T-helper 17 cell (primary cell): ENCODE measurements around the gene IGFBP7. TPM values are rescaled to one million over a fixed set of nuclear protein-coding genes. Genes with fewer than 3 reads are reported as not detected.

Experiments
- ATAC-seq: fragments of 150-1000 bp; cut with Tn5 transposase; 2 replicates; pipeline ENCODE4 v1.10.0; 2021; ENCODE audit warnings: mild to moderate bottlenecking, moderate library complexity
- DNase-seq, 3 donors: peaks; one replicate each; pipeline versions ENCODE4 v3.0.0 to v3.0.0-alpha.2; 2020 to 2021
- H3K9me3 ChIP-seq: one replicate; pipeline ENCODE4 v1.7.0; 2013; ENCODE audit warnings: low read length, mild to moderate bottlenecking; ENCODE audit not compliant: control insufficient read depth, poor library complexity, severe bottlenecking
- H3K27ac Mint-ChIP-seq: one replicate; pipeline ENCODE4 v1.8.0; 2022; ENCODE audit warnings: mild to moderate bottlenecking, moderate library complexity, mixed read lengths
- H3K27me3 Mint-ChIP-seq: one replicate; pipeline ENCODE4 v1.8.0; 2022; ENCODE audit warnings: mixed read lengths
- H3K36me3 Mint-ChIP-seq: one replicate; pipeline ENCODE4 v1.8.0; 2022; ENCODE audit warnings: low read depth, mixed read lengths
- H3K4me1 Mint-ChIP-seq: one replicate; pipeline ENCODE4 v1.8.0; 2022; ENCODE audit warnings: mild to moderate bottlenecking, mixed read lengths
- H3K4me3 Mint-ChIP-seq: one replicate; pipeline ENCODE4 v1.8.0; 2022; ENCODE audit warnings: mild to moderate bottlenecking, moderate library complexity, mixed read lengths
- total RNA-seq, 4 donors: library from RNA in 2 of 4; stranded (reverse) in 2 of 4; gene quantifications; one replicate each; pipeline ENCODE4 v1.2.3 and lab custom pipeline; 2022 to 2026

The IGFBP7 gene
- total RNA-seq, 2 donors from 2014 or later = 0.22 to 0.37 TPM

DNA sequence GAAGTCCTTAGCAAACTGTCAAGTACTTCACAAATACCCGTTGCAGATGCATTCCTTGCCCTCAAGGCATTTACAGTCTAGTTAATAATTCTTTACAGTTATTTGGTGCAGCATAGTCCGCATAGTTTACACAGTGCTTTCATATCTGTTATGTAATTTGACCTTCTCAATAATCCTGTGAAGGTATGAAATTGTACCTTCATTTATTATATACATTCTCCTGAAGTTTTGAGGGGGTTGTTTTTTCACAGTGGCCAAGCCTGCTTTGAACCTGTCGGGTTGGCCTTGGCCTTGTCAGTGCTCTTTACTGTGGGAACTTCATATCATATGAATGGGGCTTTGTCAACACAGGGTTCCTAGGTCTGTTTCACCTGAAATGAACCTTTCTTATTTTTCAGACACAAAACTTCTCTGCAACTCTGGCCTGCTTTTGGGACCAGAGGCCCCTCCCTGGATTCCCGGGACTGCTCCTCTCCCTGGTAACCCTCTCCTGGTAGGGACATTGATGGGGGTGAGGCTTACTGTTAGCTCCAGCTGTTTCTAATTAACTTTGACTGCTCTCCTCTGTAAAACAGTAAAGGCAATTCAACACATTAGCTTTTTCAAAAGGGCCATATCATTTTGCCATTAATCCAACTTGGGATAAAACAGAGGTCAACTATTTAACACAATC, 9.1 kb downstream of the IGFBP7 start:
- no peak overlapping the region for H3K4me3 Mint-ChIP-seq
- H3K9me3 ChIP-seq = no peaks in the 10 kb centered on the region
- ATAC-seq = no peak
- H3K27me3 Mint-ChIP-seq = peaks cover 18% of the 10 kb centered on the region
- no peak overlapping the region for H3K27ac Mint-ChIP-seq
- H3K4me1 Mint-ChIP-seq = no peaks in the 10 kb centered on the region
- DNase-seq = no peak
- peaks cover under 1% of the 10 kb centered on the region for H3K36me3 Mint-ChIP-seq

DNA sequence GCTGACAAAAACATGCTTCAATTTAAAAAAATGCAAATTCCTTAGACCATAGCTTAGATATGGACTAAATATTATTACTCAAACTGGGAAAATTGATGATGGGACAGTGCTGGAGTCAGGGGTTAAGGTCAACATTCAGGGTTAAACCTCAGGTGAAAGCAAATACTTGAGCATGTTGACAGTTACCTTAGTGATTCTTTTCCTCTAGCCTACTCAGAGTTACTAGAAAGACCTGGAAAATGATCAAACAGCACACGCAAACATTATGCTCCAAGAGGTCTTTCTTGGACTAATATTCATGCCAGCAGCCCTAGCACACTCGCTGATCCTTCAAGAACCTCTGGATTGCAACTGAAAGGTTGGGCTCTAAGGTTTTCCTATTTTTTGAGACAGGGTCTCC, 10.8 kb downstream of the IGFBP7 start:
- H3K27ac Mint-ChIP-seq = no peak overlapping the region
- peaks cover 20% of the 10 kb centered on the region for H3K27me3 Mint-ChIP-seq
- H3K4me3 Mint-ChIP-seq = no peak overlapping the region
- no peaks in the 10 kb centered on the region for H3K9me3 ChIP-seq
- no peak for DNase-seq
- no peaks in the 10 kb centered on the region for H3K4me1 Mint-ChIP-seq
- ATAC-seq = no peak
- H3K36me3 Mint-ChIP-seq = no peaks in the 10 kb centered on the region

DNA sequence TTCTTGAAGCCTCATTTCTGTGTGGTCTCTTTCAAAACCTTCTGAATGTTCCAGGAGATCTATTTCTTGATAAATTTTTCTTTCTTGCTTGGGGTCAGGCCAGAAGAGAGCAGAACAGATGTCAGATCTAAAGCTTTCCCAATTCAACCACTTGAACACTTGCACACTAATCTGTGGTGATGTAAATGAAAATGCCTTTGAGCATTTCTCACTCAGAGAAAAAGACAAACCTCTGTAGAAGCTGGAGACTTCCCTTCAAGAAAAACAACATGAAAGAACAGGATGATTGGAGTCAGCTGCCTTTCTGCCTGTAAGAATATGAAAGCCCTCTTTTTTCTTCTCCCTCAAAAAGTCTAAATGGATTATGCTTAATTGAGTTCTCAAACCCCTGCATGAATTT, 11.2 kb downstream of the IGFBP7 start:
- no peak for ATAC-seq
- no peaks in the 10 kb centered on the region for H3K36me3 Mint-ChIP-seq
- no peaks in the 10 kb centered on the region for H3K4me1 Mint-ChIP-seq
- no peak overlapping the region for H3K4me3 Mint-ChIP-seq
- no peak for DNase-seq
- peaks cover 23% of the 10 kb centered on the region for H3K27me3 Mint-ChIP-seq
- no peak overlapping the region for H3K27ac Mint-ChIP-seq
- H3K9me3 ChIP-seq = no peaks in the 10 kb centered on the region

DNA sequence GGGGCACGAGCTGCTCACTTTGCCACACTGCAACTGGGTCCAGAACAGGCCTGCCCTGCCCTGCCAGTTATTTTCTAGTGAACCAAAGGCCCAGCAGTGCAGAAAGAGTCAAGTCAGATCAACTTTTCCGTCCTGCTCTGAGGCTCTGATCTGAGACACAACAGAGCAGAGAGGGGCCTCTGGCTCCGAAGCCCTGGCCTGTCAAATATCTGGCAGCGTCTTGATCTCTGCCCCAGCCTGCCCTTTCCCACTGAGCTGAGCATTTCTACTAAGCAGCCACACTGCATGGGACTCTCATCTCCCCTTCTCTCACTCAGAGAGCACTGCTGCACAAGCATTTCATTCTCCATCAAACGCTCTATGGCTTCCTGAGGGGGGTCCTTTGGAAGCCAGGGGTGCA, 11.8 kb downstream of the IGFBP7 start:
- Mint-ChIP-seq H3K27me3 (peaks cover 28% of the 10 kb centered on the region), H3K27ac (no peak overlapping the region), H3K4me1 (no peaks in the 10 kb centered on the region), H3K4me3 (no peak overlapping the region), H3K36me3 (no peaks in the 10 kb centered on the region)
- H3K9me3 ChIP-seq = no peaks in the 10 kb centered on the region
- DNase-seq (no peak), ATAC-seq (no peak)

DNA sequence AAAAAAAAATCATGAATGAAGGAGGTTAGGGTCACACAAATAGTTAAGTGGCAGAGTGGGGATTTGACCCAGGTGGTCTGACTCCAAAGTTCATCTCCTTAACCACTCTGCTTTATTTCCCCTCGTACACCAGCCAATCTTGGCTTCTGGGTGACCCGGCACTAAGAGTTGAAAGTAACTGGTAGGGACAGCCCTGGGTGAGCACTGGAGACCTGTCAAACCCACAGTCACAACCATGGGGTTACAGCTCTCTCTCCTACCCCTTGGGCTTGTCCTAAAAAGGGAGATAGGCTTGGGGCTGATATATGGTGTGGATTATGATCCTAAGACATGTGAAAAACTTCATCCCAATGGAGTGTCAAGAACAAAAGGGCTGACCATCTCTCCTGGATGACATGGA, 12.5 kb downstream of the IGFBP7 start:
- ATAC-seq = no peak
- no peak overlapping the region for H3K4me3 Mint-ChIP-seq
- H3K27me3 Mint-ChIP-seq = peaks cover 28% of the 10 kb centered on the region
- no peak for DNase-seq
- no peaks in the 10 kb centered on the region for H3K36me3 Mint-ChIP-seq
- no peaks in the 10 kb centered on the region for H3K9me3 ChIP-seq
- H3K27ac Mint-ChIP-seq = no peak overlapping the region
- no peaks in the 10 kb centered on the region for H3K4me1 Mint-ChIP-seq

DNA sequence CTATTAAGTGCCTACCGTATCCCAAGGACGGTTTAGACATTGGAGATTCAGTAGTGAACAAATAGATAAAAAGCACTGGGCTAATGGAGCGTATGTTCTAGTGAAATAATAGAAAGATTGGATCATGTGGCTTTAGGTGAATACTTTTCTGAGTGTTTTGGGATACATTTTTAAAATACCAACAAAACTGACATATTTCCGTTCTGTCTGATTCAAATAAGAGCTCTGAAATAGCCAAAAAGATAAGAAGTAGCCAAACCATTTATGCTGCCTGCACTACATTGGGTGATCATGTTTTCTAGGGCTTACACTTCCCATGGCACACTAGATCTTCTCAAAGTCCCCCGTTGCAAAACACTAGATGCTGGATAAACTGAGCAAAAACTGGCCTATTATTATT, 14.2 kb downstream of the IGFBP7 start:
- H3K4me3 Mint-ChIP-seq = no peak overlapping the region
- peaks cover 37% of the 10 kb centered on the region for H3K27me3 Mint-ChIP-seq
- H3K27ac Mint-ChIP-seq = no peak overlapping the region
- no peaks in the 10 kb centered on the region for H3K36me3 Mint-ChIP-seq
- DNase-seq (no peak), ATAC-seq (no peak)
- H3K4me1 Mint-ChIP-seq = no peaks in the 10 kb centered on the region
- no peaks in the 10 kb centered on the region for H3K9me3 ChIP-seq

DNA sequence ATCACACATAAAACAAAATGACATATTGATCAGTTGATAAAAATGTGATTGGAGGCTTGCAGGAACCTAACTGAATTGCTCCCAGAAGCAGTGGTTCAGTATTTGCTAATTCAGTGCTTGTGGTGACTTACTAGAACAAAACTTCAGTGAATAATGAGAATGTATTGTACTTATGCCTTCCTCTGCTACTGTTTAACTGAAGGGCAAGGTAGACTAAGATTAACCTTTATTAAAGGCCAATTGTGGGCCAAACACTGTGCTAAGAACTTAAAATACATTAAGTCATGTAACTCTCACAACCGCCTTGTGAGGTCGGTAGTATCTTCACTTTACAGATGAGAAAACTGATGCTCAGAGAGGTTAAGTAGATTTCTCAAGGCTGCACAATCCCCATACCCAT, 14.9 kb downstream of the IGFBP7 start:
- no peak for DNase-seq
- no peak for ATAC-seq
- Mint-ChIP-seq H3K36me3 (no peaks in the 10 kb centered on the region), H3K27me3 (peaks cover 44% of the 10 kb centered on the region), H3K27ac (no peak overlapping the region), H3K4me1 (no peaks in the 10 kb centered on the region), H3K4me3 (no peak overlapping the region)
- no peaks in the 10 kb centered on the region for H3K9me3 ChIP-seq

DNA sequence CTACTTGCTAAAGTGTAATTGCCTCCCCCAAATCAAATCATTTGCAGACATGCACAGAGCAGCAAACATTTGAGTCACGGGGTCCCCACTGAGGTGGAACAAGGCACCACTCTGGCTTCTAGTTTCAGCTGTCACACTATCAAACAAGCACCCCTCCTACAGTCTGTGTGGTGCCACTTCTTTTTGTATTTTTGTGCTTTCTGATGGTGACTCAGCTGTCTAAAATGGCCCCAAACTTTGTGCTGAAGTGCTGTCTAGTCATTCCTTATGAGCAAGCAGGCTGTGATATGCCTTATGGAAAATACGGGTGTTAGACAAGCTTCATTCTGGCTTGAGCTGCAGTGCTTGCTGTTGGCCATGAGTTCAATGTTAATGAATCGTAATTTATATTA, 15.4 kb downstream of the IGFBP7 start:
- Mint-ChIP-seq H3K4me1 (no peaks in the 10 kb centered on the region), H3K27me3 (peaks cover 48% of the 10 kb centered on the region), H3K4me3 (no peak overlapping the region), H3K36me3 (peaks cover 3% of the 10 kb centered on the region), H3K27ac (no peak overlapping the region)
- DNase-seq (no peak), ATAC-seq (no peak)
- H3K9me3 ChIP-seq = no peaks in the 10 kb centered on the region

DNA sequence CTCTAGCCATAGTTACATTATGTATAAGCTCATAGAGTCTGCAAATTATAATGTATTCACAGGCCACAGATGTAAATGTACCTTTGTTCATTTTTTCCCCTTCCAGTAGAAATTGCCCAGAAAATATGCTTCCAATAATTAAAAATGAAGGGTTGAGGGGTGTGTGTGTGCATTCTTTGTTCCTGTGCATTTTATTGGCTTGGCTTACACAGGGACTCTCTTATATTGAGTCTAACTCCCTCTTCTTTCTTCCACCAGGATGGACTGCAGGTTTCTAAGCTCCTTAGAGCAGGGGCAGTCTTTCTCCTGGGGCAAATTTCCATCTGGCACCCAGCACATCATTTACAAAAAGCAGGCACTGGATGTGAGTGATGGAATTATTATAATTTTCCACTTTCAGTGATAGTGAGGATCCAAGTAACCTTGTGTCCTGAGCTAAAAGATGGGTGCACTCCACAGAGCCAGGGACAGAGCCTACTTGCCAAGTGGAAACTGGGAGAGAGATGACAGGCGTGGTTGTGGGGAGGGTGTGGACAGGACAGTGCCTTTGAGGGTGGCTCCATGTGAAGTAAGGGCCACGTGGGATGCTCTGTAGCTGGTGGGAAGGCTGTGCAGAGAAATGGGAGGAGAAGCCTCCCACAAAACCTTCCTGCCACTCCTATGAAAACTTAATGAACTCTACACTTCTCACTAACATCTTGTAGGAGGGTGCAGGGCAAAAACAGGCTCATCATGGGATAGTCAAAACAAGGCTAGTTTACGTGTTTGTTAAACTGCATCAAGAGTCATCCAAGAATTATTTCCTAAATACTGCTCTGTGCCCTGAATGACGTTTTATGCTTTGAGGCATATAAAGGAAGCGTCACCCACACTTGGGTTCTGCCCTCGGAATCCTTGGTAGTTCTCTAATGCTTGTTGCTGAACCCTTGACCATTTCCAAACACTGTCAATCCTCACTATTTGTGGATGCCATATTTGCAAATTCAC, 16.0 kb downstream of the IGFBP7 start:
- Mint-ChIP-seq H3K27me3 (peaks cover 53% of the 10 kb centered on the region), H3K4me1 (no peaks in the 10 kb centered on the region), H3K27ac (no peak overlapping the region), H3K36me3 (peaks cover 3% of the 10 kb centered on the region), H3K4me3 (no peak overlapping the region)
- ATAC-seq = no peak
- no peak for DNase-seq
- H3K9me3 ChIP-seq = no peaks in the 10 kb centered on the region

DNA sequence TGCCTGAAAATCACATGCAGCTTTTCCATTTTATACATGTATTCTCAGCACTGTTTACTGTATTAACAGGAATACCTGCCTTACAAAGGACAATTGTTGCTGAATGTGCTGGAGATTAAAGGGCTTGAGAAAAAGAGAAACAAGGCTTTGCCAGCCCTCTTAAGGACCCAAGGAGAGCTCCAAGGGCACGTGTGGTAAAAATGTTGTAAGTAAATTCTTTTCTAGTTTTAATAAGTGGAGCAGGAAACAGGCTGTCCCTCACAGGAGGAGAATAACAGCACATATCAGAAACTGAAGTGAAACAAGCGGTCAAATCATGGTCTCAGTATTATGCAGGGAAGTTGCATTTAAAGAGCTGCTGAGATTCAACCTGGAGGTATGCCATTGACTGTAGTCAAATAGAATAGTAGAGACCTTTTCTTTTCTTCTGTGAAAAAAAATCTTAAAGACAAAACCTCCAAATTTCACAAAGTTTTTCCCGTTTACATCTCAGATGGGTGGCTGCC, 18.5 kb downstream of the IGFBP7 start:
- DNase-seq (no peak), ATAC-seq (no peak)
- no peak overlapping the region for H3K27ac Mint-ChIP-seq
- H3K4me3 Mint-ChIP-seq = no peak overlapping the region
- no peaks in the 10 kb centered on the region for H3K4me1 Mint-ChIP-seq
- peaks cover 3% of the 10 kb centered on the region for H3K36me3 Mint-ChIP-seq
- H3K27me3 Mint-ChIP-seq = peaks cover 69% of the 10 kb centered on the region
- H3K9me3 ChIP-seq = no peaks in the 10 kb centered on the region

DNA sequence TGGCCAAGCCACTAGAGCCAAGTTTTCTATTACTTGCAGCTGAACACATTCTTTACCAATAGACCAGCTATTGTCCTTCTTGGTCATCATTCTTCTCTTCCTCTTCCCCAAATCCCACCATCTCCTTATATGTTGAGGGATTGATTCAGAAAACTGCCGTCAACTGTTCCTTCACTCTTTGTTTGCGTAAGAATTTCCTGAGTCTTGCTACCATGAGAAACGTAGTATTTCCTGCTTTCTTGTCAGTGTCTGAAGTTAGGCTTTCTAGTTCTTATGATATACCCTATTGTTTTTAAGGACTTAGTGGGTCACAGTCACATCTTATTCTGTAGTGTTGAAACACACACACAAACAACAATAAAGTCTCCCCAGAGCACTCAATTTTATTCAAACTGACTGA, 20.1 kb downstream of the IGFBP7 start:
- peaks cover 3% of the 10 kb centered on the region for H3K36me3 Mint-ChIP-seq
- H3K27ac Mint-ChIP-seq = no peak overlapping the region
- ATAC-seq (no peak), DNase-seq (no peak)
- no peaks in the 10 kb centered on the region for H3K4me1 Mint-ChIP-seq
- H3K27me3 Mint-ChIP-seq = peaks cover 65% of the 10 kb centered on the region
- no peak overlapping the region for H3K4me3 Mint-ChIP-seq
- no peaks in the 10 kb centered on the region for H3K9me3 ChIP-seq

DNA sequence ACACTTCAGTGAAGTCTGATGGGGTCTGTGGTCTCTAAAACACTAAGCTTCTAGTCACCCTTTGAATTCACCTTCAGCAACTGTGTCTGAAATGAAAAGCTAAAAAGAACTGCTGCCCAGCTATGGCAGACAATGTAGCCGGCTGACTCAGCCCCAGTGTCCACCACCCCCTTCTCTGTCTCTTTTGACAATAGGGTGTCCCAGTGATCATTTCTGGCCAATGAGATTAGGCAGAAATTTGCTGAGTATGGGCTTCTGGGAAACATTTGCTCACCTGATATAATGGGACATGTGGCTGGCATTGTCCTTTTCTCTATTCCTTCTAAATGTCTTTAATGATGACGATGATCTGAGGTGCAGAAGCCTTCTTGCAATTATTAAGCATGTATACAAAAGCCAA, 20.6 kb downstream of the IGFBP7 start:
- no peak overlapping the region for H3K4me3 Mint-ChIP-seq
- H3K4me1 Mint-ChIP-seq = no peaks in the 10 kb centered on the region
- no peaks in the 10 kb centered on the region for H3K9me3 ChIP-seq
- peaks cover 60% of the 10 kb centered on the region for H3K27me3 Mint-ChIP-seq
- no peak for DNase-seq
- H3K36me3 Mint-ChIP-seq = peaks cover 3% of the 10 kb centered on the region
- no peak for ATAC-seq
- no peak overlapping the region for H3K27ac Mint-ChIP-seq

DNA sequence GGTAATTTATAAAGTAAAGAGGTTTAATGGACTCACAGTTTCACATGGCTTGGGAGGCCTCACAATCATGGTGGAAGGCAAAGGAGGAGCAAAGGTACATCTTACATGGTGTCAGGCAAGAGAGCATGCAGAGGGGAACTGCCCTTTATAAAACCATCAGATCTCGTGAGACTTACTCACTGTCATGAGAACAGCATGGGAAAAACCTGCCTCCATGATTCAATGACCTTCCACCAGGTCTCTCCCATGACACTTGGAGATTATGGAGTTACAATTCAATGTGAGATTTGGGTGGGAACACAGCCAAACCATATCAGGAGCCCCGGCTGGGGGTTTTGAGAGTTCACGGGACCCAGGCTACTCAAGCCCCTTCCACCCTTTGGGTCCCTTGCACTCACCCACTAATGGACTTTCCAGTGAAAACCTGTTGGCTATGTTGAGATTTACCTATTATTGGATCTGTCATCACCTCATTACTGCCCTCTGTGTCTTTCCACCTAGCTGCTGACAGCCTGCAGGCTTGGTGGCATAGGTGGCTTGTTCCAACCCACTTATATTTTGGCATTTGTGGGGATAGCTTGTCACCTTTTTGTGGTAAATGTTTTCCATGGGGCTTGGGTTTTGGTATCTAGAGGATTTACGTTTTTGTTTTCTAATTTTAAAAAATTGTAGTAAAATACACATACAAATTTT, 24.0 kb downstream of the IGFBP7 start:
- H3K27ac Mint-ChIP-seq = no peak overlapping the region
- ATAC-seq = no peak
- no peak overlapping the region for H3K4me3 Mint-ChIP-seq
- peaks cover 3% of the 10 kb centered on the region for H3K36me3 Mint-ChIP-seq
- H3K9me3 ChIP-seq = no peaks in the 10 kb centered on the region
- no peaks in the 10 kb centered on the region for H3K4me1 Mint-ChIP-seq
- peaks cover 52% of the 10 kb centered on the region for H3K27me3 Mint-ChIP-seq
- DNase-seq = no peak
